ENCODE measurements around the gene TPST1. TPM values are rescaled to one million over a fixed set of nuclear protein-coding genes. Genes with fewer than 3 reads are reported as not detected.

Gene TPST1
- total and polyA plus RNA-seq, 2 donors (not counting 1 experiment from before 2014, with no cell fraction given) = 81.8 to 151 TPM

GRCh38 chr7:66276363-66276762 is 71.2 kb downstream of the TPST1 start:
- H4K20me1 ChIP-seq (ENCODE audit: control insufficient read depth, extremely low read depth, insufficient read depth, low read length) = peaks cover 2% of the 10 kb centered on the region
- H3K9ac ChIP-seq (ENCODE audit: insufficient read depth, low read length) = no peak overlapping the region
- no peak for DNase-seq (ENCODE audit: low read depth in 2 of 2)
- TF ChIP-seq CTCF (conservative IDR thresholded peaks at IDR 0.05 in 1 of 2, IDR thresholded peaks at IDR 0.05 in 1 of 2; ENCODE audit: low read depth in 1 of 2, low read length in 2 of 2) = no peak
- no peak for TF ChIP-seq EZH2 (IDR thresholded peaks at IDR 0.05; ENCODE audit: low read length, missing control alignments)
- no peak overlapping the region for H3K4me3 ChIP-seq (replicated peaks in 1 of 4; ENCODE audit: control extremely low read depth in 1 of 4, insufficient read depth in 1 of 4, low read depth in 3 of 4, low read length in 4 of 4)
- H3K4me2 ChIP-seq (ENCODE audit: extremely low read depth, insufficient read depth, low read length) = no peak overlapping the region
- H3K36me3 ChIP-seq (ENCODE audit: control insufficient read depth, insufficient read depth, low read length) = no peaks in the 10 kb centered on the region
- H3K4me1 ChIP-seq (ENCODE audit: control insufficient read depth, extremely low read depth, insufficient read depth, low read length) = peaks cover 4% of the 10 kb centered on the region
- H2AFZ ChIP-seq (ENCODE audit: low read length) = no peak overlapping the region
- H3K9me3 ChIP-seq (ENCODE audit: control insufficient read depth, insufficient read depth, low read depth, low read length) = no peaks in the 10 kb centered on the region
- H3K79me2 ChIP-seq (ENCODE audit: control insufficient read depth, insufficient read depth, low read length) = peaks cover 19% of the 10 kb centered on the region
- H3K27me3 ChIP-seq (ENCODE audit: control insufficient read depth, insufficient read depth, low read length) = no peaks in the 10 kb centered on the region
- H3K27ac ChIP-seq (ENCODE audit: insufficient read depth, low read length) = no peak overlapping the region

DNA sequence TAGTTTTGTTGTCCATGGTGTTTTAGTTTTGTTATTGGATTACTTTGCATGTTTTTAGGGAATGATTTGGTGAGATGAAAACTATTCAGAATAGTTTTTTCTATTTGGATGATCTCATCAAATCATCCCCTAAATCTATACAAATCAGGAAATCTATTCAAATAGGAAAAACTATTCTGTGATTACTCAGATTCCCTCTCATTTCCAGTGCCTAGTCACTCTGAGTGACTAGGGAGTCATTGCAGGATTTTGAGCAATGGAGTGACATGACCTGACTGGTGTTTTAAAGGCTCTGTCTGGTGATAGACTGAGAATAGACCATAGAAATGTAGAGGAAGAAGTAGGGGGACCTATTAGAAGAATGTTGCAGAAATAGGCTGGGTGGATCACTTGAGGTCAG is 72.4 kb downstream of the TPST1 start:
- Histone ChIP-seq H3K9me3 (ENCODE audit: control insufficient read depth, insufficient read depth, low read depth, low read length) (no peaks in the 10 kb centered on the region), H2AFZ (ENCODE audit: low read length) (no peak overlapping the region), H4K20me1 (ENCODE audit: control insufficient read depth, extremely low read depth, insufficient read depth, low read length) (peaks cover 2% of the 10 kb centered on the region), H3K4me2 (ENCODE audit: extremely low read depth, insufficient read depth, low read length) (peak overlapping the region; percentile 32), H3K4me3 (replicated peaks in 1 of 4; ENCODE audit: control extremely low read depth in 1 of 4, insufficient read depth in 1 of 4, low read depth in 3 of 4, low read length in 4 of 4) (no peak overlapping the region), H3K9ac (ENCODE audit: insufficient read depth, low read length) (no peak overlapping the region), H3K4me1 (ENCODE audit: control insufficient read depth, extremely low read depth, insufficient read depth, low read length) (peaks cover 10% of the 10 kb centered on the region), H3K79me2 (ENCODE audit: control insufficient read depth, insufficient read depth, low read length) (peaks cover 22% of the 10 kb centered on the region), H3K27me3 (ENCODE audit: control insufficient read depth, insufficient read depth, low read length) (no peaks in the 10 kb centered on the region), H3K27ac (ENCODE audit: insufficient read depth, low read length) (peak overlapping the region; percentile 49), H3K36me3 (ENCODE audit: control insufficient read depth, insufficient read depth, low read length) (no peaks in the 10 kb centered on the region)
- no peak for TF ChIP-seq CTCF (conservative IDR thresholded peaks at IDR 0.05 in 1 of 2, IDR thresholded peaks at IDR 0.05 in 1 of 2; ENCODE audit: low read depth in 1 of 2, low read length in 2 of 2)
- TF ChIP-seq EZH2 (IDR thresholded peaks at IDR 0.05; ENCODE audit: low read length, missing control alignments) = no peak
- no peak for DNase-seq (ENCODE audit: low read depth in 2 of 2)

- H3K4me3 ChIP-seq (replicated peaks in 1 of 4; ENCODE audit: control extremely low read depth in 1 of 4, insufficient read depth in 1 of 4, low read depth in 3 of 4, low read length in 4 of 4) = no peak overlapping the region
- no peak for DNase-seq (ENCODE audit: low read depth in 2 of 2)
- no peak overlapping the region for H2AFZ ChIP-seq (ENCODE audit: low read length)
- H3K36me3 ChIP-seq (ENCODE audit: control insufficient read depth, insufficient read depth, low read length) = no peaks in the 10 kb centered on the region
- no peaks in the 10 kb centered on the region for H3K27me3 ChIP-seq (ENCODE audit: control insufficient read depth, insufficient read depth, low read length)
- H3K9ac ChIP-seq (ENCODE audit: insufficient read depth, low read length) = no peak overlapping the region
- peaks cover 2% of the 10 kb centered on the region for H4K20me1 ChIP-seq (ENCODE audit: control insufficient read depth, extremely low read depth, insufficient read depth, low read length)
- H3K9me3 ChIP-seq (ENCODE audit: control insufficient read depth, insufficient read depth, low read depth, low read length) = no peaks in the 10 kb centered on the region
- peaks cover 28% of the 10 kb centered on the region for H3K79me2 ChIP-seq (ENCODE audit: control insufficient read depth, insufficient read depth, low read length)
- TF ChIP-seq EZH2 (IDR thresholded peaks at IDR 0.05; ENCODE audit: low read length, missing control alignments) (no peak), CTCF (conservative IDR thresholded peaks at IDR 0.05 in 1 of 2, IDR thresholded peaks at IDR 0.05 in 1 of 2; ENCODE audit: low read depth in 1 of 2, low read length in 2 of 2) (no peak)
- H3K4me2 ChIP-seq (ENCODE audit: extremely low read depth, insufficient read depth, low read length) = no peak overlapping the region
- H3K4me1 ChIP-seq (ENCODE audit: control insufficient read depth, extremely low read depth, insufficient read depth, low read length) = peaks cover 21% of the 10 kb centered on the region
- H3K27ac ChIP-seq (ENCODE audit: insufficient read depth, low read length) = no peak overlapping the region
These were observed 74.8 kb downstream of the TPST1 start for GRCh38 chr7:66279912-66280311.
